Measurements from ENCODE around the gene PAX5.

DNA sequence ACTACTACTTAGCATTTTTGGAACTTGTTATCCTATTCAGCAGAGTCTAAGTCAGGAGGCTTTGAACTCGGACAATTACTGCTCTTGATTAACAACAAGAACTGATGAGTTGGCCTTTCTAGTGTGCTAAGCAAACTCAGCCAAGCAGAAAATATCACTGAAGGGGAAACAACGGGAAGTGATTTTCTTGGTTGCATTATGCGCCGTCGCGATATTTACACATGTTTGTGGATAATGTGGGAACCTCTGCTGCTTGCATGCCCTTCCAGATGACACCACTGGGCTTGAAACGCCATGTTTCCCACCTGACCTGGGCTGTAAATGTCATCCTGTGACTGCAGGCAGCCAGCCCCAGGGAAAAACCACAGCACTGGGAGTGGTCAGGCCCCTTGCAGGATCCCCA lies 205.5 kb downstream of the PAX5 start:
- TF ChIP-seq POLR2A (IDR thresholded peaks at IDR 0.05; ENCODE audit: low read depth, low read length) (no peak), TAF1 (IDR thresholded peaks at IDR 0.05; ENCODE audit: low read depth, low read length) (no peak), POLR2AphosphoS5 (IDR thresholded peaks at IDR 0.05; ENCODE audit: low read depth, low read length) (no peak), SPI1 (IDR thresholded peaks at IDR 0.05; ENCODE audit: low read depth, low read length) (no peak), POU2F2 (IDR thresholded peaks at IDR 0.05; ENCODE audit: low read depth, low read length) (no peak)
